ENCODE measurements around the gene RAPGEF2. TPM values are rescaled to one million over a fixed set of nuclear protein-coding genes. Genes with fewer than 3 reads are reported as not detected.

RAPGEF2 gene
- total RNA-seq, 1 donor from 2014 or later, result 63.8 TPM

DNA sequence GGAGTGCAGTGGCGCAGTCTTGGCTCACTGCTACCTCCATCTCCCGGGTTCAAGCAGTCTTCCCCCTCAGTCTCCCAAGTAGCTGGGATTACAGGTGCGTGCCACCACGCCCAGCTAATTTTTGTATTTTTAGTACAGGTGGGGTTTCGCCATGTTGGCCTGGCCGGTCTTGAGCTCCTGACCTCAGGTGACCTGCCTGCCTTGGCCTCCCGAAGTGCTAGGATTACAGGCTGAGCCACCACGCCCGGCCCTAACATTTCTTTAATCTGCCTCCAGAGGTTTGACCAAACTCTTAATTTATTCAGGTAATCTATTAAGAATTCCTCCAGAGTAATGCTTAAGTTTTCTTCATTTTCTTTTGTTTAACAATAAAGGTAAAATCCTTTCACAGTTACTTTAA is 171.0 kb downstream of the RAPGEF2 start:
- DNase-seq (ENCODE audit: low read depth in 2 of 2), result no peak

DNA sequence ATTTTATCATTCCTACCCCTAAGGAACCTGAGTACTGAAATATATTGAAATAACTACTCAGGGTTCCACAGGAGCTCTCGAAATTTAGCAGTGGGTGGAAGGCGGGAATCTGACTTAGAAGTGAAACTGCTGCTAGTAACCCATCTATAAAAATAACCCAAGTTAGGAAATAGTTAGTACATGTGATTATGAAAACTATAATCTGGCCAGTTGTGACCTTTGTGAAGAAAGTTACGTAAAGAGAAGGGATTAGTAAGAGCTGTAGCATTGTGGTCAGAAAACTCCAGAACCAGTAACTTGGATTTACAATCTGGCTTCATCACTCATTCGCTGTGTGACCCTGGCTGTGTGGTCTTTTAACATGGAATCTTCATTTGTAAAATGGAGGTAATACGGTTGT is 175.5 kb downstream of the RAPGEF2 start:
- no peak for DNase-seq (ENCODE audit: low read depth in 2 of 2)

DNA sequence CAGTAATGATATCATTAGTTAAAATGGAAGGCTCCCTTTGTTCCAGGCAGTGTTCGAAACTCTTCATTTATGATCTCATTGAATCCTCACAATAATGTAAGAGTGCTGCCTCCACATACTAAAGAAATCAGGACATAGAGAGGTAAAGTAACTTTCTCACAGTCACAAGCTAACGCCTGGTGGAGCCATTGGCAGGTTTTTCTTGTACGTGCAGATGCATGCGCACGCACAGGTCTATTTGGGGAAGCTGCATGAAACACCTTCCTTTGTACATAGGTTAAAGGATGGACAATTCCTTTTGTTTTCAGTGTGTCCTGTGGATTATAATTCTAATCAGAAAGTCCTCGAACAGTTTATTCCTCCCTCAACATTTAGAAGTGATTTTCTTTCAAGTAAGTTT is 176.2 kb downstream of the RAPGEF2 start:
- DNase-seq (ENCODE audit: low read depth in 2 of 2), result no peak

DNA sequence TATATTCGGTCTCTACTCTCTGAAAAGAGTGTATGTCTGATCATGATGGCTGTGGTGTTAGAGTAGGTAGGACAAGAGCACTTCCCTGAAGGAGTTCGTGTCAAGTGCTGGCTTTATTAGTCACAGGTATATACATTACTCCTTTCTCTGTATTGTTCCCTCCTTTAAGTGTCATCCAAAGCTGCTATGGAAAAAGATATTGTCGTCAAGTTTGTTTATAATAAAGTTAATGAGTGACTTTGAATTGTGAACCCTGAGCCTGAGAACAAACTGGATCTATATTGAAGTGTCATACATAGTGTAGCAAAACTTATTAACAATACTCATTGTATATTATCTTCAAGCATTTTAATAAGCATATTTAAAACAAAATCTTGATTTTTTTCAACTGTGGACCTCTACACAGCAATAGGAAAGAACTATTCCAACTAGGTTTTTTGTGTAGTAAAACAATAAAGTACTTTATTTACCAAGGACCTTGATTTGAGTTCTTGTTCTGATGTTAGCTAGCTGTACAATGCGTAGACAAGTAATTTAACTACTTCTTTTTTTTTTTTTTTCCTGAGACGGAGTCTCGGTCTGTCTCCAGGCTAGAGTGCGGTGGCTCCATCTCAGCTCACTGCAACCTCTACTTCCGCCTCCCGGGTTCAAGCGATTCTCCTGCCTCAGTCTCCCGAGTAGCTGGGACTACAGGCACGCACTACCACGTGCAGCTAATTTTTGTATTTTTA is 177.7 kb downstream of the RAPGEF2 start:
- DNase-seq (ENCODE audit: low read depth in 2 of 2), result no peak

DNA sequence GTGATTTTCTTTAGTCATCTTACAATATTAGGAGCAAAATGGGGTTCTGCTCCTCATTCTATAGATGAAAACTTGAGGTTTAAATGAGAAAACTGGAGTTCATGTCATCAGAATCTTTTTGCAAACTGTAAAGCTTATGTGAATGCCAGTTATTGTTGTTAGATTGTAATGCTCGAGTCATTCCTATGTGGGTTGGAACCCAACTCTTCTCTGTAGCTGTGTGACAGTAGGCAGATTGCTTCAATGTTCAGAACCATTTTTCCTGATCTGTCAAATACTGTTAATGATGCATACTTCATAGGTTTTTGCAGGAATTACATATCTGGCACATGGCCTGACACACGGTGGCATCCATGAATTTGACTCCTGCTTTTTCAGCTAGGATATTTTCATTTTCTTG is 178.9 kb downstream of the RAPGEF2 start:
- DNase-seq (ENCODE audit: low read depth in 2 of 2), result no peak

DNA sequence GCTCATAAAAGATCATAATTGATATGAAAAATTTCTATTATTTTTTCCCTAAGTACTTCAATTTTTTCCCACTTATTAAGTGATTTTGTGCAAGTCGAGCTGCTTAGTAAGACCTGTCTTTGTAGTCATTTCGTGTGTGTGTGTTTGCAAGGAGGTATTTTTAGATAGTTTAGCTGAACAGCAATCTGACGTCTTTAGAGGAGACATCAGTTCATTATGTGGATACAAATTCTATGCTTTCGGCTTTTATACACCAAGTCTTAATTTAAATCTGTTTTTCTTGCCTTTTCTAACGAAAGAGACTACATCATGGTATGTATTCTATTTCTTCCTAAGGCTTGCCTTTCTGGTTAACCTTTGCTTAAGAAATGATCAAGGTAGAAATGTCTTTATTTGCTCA is 179.4 kb downstream of the RAPGEF2 start:
- DNase-seq (ENCODE audit: low read depth in 2 of 2), result no peak

DNA sequence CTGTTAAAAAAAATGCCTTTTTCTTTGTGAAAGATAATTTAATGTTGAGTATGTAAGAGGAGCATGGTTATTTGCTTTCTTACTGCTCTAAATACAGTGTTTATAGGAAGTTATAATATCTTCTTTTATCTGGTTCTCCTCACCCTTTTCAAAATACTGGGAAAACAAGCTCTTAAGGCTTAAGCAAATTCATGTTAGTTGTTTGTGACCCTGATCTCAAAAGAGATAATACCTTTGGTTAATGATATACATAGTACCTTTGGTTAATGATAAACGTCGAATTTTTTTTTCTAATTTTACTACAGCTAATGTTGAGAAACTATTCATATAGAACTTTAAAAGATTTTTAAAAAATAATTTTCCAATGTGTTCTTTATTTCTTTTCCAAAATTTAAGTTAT is 180.1 kb downstream of the RAPGEF2 start:
- no peak for DNase-seq (ENCODE audit: low read depth in 2 of 2)

DNA sequence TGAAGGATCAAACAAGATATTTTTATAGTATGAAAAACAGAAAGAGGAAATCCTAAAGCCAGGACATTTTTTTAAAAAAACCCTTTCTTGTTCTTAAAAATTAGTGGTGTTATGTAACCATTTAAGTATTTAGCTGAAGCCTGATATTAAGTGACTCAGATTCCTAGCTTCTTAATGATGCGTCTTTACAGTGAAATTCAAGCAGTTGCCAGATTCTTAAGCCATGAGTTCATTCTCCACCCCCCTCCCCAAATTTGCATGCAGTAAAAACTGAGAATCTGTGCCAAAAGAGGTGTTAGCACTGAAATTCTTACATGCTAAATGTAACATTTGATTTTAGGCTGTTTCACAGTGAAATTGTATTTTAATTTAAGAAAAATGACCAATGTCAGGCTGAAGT is 180.8 kb downstream of the RAPGEF2 start:
- peak in 1 of 2 donors; percentile 35 for DNase-seq (ENCODE audit: low read depth in 2 of 2)

DNA sequence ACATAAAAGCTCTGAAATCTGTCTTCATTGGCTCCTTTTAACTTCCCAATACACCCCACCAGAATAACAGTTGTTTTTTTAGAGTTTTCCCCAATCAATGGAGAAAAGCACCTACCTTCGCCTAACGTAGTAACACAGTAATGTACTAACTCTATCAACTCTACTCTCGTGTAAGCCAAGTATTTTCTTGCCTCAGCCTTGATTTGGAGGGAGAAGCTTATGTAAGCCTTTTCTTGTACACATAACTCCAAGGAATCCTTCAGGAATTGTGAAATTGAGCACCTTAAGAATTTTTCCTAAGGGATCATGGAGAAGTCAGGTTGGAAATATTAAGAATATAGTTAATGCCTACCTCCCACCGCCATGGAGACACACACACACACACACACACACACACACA is 181.2 kb downstream of the RAPGEF2 start:
- no peak for DNase-seq (ENCODE audit: low read depth in 2 of 2)

DNA sequence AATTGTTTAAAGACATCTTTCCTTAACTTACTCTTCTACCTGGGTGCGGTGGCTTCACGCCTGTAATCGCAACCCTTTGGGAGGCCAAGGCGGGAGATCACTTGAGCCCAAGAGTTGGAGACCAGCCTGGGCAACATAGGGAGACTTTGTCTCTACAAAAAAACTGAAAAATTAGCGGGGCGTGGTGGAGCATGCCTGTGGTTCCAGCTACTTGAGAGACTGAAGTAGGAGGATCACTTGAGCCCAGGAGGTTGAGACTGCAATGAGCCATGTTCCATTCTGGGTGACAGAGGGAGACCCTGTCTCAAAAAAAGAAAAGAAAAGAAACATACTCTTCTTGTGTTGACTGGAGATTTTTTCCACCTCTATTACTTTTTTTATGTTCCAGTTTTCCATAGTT is 181.9 kb downstream of the RAPGEF2 start:
- DNase-seq (ENCODE audit: low read depth in 2 of 2), result no peak

DNA sequence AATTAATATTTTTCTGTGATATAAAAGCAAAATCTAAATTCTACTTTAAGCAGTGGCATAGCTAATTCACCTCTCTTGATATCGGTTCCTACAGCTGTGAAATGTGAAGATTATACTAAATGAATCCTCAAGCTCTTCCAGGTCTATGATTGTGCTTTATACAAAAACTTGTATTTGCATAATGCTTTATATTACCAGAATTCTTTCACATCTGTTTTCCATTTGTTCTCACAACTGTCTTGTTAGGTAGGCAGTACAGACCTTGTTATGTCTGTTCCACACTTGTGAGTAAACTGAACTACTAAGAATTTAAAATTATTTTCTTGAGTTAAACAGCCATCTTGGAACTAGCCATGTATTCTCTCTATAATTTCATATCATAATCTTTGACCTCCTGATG is 184.9 kb downstream of the RAPGEF2 start:
- DNase-seq (ENCODE audit: low read depth in 2 of 2), result no peak

DNA sequence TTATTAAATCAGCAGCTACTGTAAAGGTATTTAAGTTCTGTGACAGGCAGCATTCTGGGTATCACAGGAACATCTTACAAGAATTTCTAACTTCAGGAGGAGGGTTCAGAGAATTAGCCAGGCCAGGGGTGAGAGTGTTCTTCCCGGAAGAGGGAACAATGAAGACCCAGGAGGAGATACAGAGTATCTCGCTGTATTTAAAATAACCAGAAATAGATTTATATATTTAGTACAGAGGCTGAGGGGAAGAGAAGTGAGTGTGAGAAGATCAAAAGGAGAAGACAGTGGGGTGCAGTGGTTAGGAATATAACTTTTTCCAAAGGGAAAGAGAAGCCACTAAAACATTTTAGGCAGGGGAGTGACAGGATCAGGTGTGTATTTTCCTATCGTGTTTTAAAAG is 186.8 kb downstream of the RAPGEF2 start:
- DNase-seq (ENCODE audit: low read depth in 2 of 2), result no peak

DNA sequence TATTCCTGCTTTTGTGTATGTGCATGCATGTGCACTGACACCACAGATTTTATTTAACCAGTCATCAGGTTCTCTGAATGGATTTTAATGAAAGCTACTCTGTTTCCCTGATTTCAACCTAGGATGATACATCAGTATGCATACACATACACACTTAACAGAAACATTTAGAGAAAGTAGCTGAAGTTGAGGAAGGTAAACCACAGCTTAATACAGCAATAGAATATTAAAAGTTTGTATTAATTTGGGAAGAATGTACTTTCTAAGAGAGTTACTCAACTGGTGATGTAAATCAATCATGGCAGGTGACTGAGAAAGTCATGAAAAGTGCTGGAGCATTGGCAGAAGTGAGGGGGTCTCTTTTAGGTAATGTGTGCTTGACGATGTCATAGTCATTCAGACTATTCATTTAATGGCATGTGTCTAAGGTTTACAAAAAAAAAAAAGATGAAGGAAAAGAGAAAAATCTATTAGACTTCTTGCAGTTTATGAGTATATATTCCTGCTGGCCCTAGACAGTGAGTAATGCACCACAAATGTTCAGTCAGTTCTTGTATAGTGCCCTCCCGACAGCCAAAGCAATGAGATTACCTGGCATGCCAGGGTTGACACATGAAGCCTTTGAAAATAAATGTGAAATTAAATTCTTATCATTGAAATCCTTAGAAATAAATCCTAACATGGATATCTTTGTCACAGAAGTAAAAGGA is 187.6 kb downstream of the RAPGEF2 start:
- no peak for DNase-seq (ENCODE audit: low read depth in 2 of 2)

DNA sequence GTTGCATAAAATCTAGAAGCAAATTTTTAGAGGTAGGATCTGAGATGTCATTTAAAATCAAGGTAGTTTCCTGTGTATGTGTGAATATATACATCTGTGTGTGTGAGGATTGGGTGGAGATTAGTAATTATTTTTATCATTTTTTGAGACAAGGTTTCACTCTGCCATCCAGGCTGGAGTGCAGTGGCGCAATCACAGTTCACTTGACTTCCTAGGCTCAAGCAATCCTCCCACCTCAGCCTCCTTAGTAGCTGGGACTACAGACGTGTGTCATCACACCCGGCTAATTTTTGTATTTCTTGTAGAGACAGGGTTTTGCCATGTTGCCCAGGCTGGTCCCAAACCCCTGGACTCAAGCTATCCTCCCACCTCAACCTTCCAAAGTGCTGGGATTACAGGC is 188.3 kb downstream of the RAPGEF2 start:
- no peak for DNase-seq (ENCODE audit: low read depth in 2 of 2)

DNA sequence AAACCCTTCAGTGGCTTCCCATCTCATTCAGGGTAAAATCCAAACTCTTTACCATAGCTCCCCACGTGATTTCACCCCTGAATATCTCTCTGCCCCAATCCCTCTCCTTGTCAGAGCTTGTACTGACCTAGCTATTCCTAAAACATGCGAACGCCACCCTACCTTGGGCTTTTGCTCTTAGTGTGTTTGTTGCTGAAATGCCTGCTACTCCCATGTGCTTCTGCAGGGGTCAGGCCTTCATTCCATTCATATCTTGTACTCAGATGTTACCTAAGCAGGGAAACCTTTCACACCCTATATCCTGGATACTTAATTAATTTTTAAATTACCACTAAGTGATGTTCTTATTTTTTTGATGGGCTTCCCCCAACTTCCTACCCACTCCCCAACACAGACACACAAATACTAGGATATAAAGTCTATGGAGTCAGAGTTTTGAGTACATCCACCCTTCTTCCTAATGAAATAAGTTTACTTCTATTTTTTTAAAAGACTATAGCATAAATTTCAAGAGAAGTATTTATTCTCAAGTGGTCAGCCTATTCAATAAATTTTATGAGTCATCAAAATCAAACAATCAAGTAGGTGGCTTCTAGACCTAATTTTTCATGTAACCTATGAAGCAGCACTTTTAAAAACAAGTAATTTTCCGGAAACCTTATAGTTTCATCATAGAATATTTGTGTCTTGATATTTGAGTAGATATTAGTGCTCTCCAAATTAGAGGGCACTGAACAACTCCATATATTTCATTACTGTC is 189.4 kb downstream of the RAPGEF2 start:
- DNase-seq (ENCODE audit: low read depth in 2 of 2), result no peak

DNA sequence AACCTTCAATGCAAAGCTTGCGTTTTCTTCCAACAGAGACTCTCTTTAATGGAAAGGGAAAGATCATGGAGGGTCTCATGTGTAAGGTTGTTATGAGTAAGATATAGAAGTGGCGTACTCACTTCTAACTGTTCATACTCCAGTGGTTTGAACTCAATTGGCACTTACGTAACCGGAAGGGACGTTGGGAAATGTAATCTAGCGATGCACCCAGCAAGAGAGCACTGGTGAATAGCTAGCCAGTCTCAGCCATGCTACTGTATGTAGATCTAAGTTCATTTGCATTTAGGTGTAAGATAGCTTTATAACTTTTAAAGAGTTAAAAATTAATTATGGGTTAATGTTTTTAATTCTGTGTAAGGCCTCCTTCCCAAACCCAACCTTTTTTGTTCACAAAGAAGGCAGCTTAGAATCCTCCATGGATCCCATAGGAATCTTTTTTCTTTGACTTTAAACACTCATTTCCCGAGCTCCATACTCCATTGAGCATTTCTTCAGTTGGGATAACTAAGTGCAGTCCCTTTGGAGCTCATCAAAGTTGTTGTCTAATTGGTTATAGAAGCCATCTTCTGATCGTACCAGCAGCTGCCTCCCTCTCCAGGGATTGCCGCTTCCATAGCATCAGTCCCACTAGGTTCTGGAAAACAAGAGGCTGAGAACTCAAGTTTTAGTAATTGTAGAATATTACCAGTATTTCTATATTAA is 191.1 kb downstream of the RAPGEF2 start:
- DNase-seq (ENCODE audit: low read depth in 2 of 2), result no peak

DNA sequence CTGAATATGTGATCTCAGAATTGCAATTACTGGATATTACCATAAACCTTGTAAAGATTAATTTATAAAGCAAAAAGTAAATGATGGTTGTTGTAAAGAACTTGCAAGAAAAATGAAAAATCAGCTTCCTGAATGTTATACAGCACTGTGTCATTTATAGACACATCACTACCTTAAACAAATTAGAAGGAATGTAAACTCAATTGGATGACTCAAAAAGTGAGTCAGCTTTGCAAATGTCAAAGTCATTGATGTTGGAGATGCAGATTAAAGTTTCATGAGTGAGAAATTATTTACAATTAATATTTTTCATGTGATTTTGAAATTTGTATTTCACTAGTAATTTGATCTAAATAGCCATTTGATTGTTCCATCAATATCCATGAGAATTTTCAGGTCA is 193.2 kb downstream of the RAPGEF2 start:
- DNase-seq (ENCODE audit: low read depth in 2 of 2), result peak in 1 of 2 donors; percentile 48

DNA sequence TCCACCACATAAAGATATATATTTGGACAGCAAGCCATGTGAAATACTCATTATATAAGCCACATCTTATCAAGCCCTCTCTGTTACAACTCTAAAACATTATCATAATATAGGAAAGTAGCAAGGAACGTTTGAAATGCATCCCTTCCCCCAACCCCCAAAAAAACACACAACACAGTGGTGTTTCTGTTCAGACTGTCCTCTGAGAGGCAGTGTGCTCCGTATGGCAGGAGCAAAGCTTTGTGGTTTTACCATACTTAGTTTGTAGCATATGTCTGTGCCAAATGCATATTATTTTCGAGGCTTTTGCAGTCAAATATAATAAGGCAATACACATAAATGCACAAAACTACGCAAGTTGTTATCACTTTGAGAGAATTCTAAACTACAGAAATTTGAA is 194.2 kb downstream of the RAPGEF2 start:
- no peak for DNase-seq (ENCODE audit: low read depth in 2 of 2)

DNA sequence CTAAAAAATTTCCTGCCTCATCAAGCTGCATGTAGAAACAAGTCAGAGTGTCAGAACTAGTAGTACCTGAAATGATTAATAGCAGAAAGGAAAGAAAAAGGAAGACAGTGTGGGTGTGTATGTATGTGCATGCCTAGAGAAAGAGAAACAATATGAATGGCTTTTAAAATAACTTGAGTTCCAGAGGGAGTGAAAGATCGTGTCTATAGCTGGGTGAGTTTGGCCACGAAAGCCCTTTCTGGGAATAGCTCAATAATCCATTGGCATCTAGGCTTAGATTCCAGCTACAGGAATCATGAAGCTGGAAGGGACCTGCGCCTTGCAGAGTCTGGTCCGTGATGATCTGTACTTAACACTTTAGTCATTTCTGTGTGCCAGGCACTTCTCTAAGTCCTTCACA is 195.6 kb downstream of the RAPGEF2 start:
- DNase-seq (ENCODE audit: low read depth in 2 of 2), result peak in 1 of 2 donors; percentile 27

DNA sequence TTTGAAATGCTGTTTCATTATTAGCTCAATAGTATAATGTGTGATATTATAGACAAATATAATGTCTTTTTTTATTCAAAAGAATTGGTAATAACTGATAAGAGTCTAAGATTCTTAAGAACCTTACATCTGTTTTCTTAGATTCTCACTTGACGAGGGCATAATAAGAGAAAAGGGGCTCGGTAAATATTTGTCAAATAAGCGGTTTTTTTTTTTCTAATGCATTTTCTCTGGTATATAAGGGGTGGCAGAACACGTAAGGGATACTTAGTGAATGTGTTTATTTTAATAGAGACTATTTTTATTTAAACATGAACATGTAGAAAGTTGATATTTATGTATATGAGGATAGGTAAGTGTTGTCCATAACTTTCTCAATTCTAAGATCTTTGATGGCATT is 200.6 kb downstream of the RAPGEF2 start:
- no peak for DNase-seq (ENCODE audit: low read depth in 2 of 2)

DNA sequence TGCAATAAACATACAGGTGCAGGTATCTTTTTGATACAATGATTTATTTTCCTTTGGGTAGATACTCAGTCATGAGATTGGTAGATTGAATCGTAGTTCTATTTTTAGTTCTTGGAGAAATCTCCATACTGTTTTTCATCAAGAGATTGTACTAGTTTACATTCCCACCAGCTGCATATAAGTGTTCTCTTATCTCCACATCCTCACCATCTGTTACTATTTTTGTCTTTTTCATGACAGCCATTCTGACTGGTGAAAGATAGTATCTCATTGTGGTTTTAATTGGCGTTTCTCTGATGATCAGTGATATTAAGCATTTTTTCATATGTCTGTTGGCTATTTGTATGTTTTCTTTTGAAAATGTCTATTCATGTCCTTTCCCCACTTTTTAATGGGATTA is 202.2 kb downstream of the RAPGEF2 start:
- DNase-seq (ENCODE audit: low read depth in 2 of 2), result no peak

DNA sequence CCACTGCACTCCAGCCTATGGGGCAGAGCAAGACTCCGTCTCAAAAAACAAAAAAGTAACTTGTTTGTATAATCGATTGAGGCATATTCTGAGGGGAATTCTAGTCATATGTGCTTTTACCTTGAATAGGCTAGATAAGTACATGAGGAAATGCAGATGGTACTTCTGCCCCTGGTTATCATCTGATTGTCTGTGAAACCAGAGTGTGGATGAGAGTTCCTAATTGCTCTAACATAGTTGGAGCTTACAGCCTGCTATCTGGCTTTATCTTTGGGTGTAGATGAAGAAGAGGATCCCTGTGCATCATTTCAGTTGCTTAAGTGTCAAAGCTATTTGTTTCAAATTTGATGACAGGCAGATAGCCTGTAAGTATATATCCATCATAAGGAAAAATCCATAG is 205.1 kb downstream of the RAPGEF2 start:
- no peak for DNase-seq (ENCODE audit: low read depth in 2 of 2)

Measured in dermis microvascular lymphatic vessel endothelial cell (primary cell).